LNCaP clone FGC (cell line): ENCODE data around the gene CAMK2G.
"Not testable (repeated sequence)": the region's sequence is repeated elsewhere in the genome, so short reads cannot be mapped to it uniquely, and the experiment has no call there.

Experiments used
- DNase-seq: peaks from one replicate; pipeline ENCODE4 v3.0.0-alpha.2; 2011; ENCODE audit warnings: low read depth
- H3K4me3 ChIP-seq: 2 replicates; pipeline ENCODE4 v1.5.1; 2011; ENCODE audit warnings: mild to moderate bottlenecking, low read depth, low read length, control low read depth
- TF ChIP-seq, protein P1 (sequence below): IDR thresholded peaks from 2 replicates; pipeline ENCODE4 v1.5.1; 2012; ENCODE audit warnings: mild to moderate bottlenecking; ENCODE audit not compliant: control insufficient read depth, insufficient read depth; ENCODE audit errors: extremely low read depth

Gene CAMK2G

DNA sequence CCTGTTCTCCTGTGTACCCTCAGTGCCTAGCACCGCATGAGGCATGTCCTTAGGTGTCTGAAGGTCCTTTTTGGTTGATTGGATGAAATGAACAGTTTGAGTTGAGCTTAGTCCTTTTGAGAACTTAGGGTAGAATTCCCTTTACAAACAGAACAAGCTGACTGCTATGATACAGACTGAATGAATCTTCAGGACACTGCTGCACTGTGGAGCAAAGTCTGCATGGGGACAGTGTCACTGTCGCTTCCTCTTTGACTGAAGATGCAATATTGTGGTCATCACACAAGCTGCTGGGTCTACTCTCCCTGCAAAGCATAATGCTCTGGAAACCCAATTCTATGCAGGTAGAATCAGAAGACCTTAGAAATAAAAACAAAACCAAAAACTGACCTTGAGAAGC lies 28.0 kb upstream of the CAMK2G start:
- TF ChIP-seq, protein P1, sequence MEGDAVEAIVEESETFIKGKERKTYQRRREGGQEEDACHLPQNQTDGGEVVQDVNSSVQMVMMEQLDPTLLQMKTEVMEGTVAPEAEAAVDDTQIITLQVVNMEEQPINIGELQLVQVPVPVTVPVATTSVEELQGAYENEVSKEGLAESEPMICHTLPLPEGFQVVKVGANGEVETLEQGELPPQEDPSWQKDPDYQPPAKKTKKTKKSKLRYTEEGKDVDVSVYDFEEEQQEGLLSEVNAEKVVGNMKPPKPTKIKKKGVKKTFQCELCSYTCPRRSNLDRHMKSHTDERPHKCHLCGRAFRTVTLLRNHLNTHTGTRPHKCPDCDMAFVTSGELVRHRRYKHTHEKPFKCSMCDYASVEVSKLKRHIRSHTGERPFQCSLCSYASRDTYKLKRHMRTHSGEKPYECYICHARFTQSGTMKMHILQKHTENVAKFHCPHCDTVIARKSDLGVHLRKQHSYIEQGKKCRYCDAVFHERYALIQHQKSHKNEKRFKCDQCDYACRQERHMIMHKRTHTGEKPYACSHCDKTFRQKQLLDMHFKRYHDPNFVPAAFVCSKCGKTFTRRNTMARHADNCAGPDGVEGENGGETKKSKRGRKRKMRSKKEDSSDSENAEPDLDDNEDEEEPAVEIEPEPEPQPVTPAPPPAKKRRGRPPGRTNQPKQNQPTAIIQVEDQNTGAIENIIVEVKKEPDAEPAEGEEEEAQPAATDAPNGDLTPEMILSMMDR = no peak
- H3K4me3 ChIP-seq = no peak overlapping the region
- DNase-seq = no peak

DNA sequence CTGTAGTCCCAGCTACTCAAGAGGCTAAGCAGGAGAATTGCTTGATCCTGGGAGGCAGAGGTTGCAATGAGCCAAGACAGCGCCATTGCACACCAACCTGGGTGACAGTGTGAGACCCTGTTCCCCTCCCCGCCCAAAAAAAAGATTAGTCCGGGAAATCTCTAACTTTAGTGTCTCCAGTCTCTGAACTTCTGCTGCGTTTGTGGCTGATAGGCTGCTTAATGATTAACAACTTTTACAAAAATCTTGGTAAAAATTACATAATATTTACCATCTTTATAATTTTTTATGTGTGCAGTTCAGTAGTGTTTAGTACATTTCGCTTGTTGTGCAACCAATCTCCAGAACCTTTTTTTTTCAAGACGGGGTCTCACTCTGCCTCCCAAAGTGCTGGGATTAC lies 26.9 kb upstream of the CAMK2G start:
- TF ChIP-seq, protein P1 = no peak
- no peak for DNase-seq
- no peak overlapping the region for H3K4me3 ChIP-seq

DNA sequence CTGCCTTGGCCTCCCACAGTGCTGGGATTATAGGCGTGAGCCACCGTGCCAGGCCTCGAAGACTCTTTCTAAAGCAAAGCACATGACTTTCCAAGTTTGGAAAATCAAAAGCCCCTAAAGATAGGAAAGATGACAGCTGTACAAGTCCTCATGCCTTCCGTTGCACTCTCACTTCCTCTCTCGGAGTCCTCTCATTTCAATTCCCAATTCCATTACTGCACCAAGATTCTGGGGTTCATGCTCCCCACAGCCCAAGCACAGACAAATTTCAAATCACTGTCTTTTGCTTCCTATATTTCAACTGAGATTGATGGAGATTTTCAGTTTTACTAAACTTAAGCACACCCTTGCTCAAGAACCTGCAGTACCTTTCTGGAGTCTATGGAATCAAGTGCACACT lies 25.7 kb upstream of the CAMK2G start:
- DNase-seq = no peak
- no peak overlapping the region for H3K4me3 ChIP-seq
- TF ChIP-seq, protein P1 = no peak

DNA sequence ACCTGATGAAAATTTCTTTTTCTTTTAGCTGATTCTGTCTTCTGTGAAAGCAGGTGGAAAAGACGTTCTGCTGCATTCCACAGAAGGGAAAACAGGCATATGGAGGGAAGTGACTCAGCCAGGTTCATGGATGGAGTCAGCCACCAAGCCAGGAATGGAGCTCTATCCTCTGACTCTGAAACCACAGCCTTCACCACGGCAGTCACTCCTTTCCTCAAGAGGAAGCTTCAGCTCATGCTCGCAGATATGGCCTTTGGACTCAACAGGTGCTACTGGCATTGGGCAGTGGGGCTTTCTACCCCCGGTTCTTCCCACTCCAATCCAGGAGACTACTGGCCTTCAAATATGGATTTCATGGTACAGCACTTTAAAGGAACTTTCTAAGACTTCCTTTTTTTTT lies 25.1 kb upstream of the CAMK2G start:
- no peak overlapping the region for H3K4me3 ChIP-seq
- DNase-seq = no peak
- TF ChIP-seq, protein P1 = no peak

DNA sequence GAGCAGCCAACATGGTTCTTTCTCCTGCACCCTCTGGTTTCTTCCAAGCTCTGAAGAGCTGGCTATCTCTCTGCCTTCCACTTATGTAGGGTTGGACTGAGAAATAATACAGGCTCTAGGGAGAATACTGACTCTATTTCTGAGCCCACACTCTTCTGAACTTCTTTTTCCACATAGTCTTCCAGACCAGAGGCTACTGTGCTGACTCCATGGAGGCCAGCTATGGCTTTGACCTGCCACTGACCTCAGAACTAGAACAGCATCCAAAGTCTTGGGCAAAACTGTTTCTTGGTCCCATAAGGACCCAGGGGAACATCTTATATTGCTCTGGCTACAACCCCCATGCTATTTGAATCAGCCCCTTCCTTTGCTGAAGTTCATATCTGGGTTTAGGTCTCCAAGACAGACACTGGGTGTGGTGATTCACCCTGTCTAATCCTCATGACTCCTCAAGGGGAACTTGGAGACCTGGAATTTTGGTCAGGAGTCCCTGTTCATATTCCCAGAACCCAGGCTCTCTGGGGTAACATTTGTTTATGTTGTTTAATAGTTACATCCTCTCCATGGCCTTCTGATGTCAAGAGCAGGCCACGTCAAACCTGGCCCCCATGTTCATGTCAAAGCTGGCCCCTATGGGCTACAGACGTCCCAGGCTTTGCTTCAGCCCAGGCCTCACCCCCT lies 24.5 kb upstream of the CAMK2G start:
- TF ChIP-seq, protein P1 = no peak
- no peak for DNase-seq
- no peak overlapping the region for H3K4me3 ChIP-seq

- H3K4me3 ChIP-seq = no peak overlapping the region
- DNase-seq = no peak
- TF ChIP-seq, protein P1 = no peak
These were observed 23.3 kb upstream of the CAMK2G start for GRCh38 chr10:73897693-73898092.

DNA sequence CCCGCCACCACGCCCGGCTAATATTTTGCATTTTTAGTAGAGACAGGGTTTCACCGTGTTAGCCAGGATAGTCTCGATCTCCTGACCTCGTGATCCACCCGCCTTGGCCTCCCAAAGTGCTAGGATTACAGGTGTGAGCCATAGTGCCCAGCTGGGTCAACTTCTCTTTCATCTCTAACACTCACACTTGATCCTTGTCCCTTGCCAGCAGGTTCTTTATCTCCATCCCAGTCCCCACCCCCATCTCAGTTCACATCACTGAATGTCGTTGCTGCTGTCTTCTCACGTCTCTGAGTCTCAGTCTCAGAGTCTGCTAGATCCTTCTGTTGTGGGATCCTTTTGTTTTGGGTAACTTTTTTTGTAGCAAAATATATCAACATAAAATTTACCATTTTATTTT lies 21.0 kb upstream of the CAMK2G start:
- DNase-seq, H3K4me3 ChIP-seq: not testable (repeated sequence)
